Measurements from ENCODE around the gene CRACDL. TPM values are rescaled to one million over a fixed set of nuclear protein-coding genes. Genes with fewer than 3 reads are reported as not detected.

The CRACDL gene
- total and polyA plus RNA-seq, 2 donors (not counting 1 experiment from before 2014, with no cell fraction given), result 0.25 TPM; not detected in 1

DNA sequence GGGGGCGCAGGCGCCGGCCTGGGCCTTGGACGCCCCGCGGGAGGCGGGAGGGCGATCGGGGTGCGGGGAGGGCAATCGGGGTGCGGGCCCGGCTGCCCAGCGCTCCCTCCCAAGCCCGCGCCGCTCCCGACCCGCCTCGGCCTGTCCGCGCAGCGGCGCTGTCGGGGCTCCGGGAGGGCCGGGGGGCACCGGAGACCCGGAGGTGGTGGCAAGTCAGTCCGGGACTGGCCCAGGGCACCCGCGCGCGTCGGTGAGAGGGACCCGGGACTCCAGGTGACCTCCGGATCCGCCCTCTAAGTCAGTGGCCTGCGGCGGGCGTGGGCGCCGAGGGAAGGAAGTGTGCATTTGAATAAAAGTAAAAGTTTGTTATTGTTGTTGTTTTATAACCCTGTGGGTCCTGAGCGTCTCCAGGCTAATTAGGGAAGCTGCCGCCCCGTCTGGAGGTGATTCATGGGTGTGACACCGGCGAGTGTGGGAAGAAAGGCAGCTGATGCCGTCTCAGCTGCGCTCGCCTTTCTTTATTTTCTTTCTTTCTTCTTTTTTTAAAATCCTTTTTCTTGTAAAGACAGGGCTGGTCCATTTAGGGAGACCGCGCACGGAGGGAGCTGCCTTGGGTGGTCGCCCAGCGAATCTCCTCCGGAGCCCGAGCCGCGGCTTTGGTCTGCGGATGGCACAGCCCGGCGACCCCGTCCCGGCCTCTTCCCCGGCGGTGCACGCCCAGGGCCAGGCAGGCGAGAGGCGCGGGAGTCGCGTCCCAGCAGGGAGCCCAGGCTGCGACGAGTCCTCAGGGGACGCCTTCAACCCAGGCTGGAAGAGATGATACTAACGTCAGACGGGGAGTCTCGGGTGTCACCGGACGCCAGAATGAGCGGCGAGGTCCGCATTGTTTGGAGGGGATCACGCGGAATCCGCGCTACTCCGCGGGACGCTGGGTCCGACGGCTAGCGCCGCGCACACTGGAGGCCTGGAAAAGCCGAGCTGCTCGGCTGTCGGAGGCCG lies 627 bp upstream of the CRACDL start:
- peak overlapping the region; percentile 83 for H3K4me3 Mint-ChIP-seq
- ChIA-PET CTCF (no interaction called here), POLR2A (interaction anchor here (0.5 kb wide), 1 partner anchor 1216 kb away, joined by 4 read pairs; no protein-coding TSS in a partner anchor)
- H3K4me1 ChIP-seq (ENCODE audit: control insufficient read depth in 2 of 2, insufficient read depth in 2 of 2, low read length in 2 of 2), result peaks cover 6 to 18% of the 10 kb centered on the region in 2 donors
- DNase-seq (peak; percentile 42), ATAC-seq (ENCODE audit: low read depth) (peak; percentile 43)
- no peak overlapping the region for H3K27ac ChIP-seq (ENCODE audit: low read length in 2 of 2)
- no peaks in the 10 kb centered on the region for H3K9me3 Mint-ChIP-seq (ENCODE audit: insufficient read depth)
- no peaks in the 10 kb centered on the region for H3K9me3 ChIP-seq (ENCODE audit: control extremely low read depth in 1 of 3, control insufficient read depth in 2 of 3, insufficient read depth in 1 of 3, low read length in 2 of 3)
- TF ChIP-seq EZH2 (IDR thresholded peaks at IDR 0.05; ENCODE audit: borderline replicate concordance, insufficient read depth, low read depth, low read length, poor library complexity, severe bottlenecking), result no peak
- TF ChIP-seq, protein P1, sequence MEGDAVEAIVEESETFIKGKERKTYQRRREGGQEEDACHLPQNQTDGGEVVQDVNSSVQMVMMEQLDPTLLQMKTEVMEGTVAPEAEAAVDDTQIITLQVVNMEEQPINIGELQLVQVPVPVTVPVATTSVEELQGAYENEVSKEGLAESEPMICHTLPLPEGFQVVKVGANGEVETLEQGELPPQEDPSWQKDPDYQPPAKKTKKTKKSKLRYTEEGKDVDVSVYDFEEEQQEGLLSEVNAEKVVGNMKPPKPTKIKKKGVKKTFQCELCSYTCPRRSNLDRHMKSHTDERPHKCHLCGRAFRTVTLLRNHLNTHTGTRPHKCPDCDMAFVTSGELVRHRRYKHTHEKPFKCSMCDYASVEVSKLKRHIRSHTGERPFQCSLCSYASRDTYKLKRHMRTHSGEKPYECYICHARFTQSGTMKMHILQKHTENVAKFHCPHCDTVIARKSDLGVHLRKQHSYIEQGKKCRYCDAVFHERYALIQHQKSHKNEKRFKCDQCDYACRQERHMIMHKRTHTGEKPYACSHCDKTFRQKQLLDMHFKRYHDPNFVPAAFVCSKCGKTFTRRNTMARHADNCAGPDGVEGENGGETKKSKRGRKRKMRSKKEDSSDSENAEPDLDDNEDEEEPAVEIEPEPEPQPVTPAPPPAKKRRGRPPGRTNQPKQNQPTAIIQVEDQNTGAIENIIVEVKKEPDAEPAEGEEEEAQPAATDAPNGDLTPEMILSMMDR (IDR thresholded peaks at IDR 0.05), result no peak
- peak overlapping the region; percentile 51 for H3K9ac ChIP-seq (ENCODE audit: low read length)
- peaks cover 0 to 43% (median 20%) of the 10 kb centered on the region in 4 experiments for H3K27me3 ChIP-seq (replicated peaks in 1 of 4; ENCODE audit: control extremely low read depth in 1 of 4, control insufficient read depth in 3 of 4, insufficient read depth in 4 of 4, low read length in 3 of 4)
- H2AFZ ChIP-seq (ENCODE audit: insufficient read depth, low read depth, low read length, poor library complexity, severe bottlenecking), result peak overlapping the region; percentile 51
- H3K4me1 Mint-ChIP-seq, result peaks cover 11% of the 10 kb centered on the region
- H3K4me3 ChIP-seq (ENCODE audit: control extremely low read depth in 1 of 5, extremely low read depth in 1 of 5, insufficient read depth in 1 of 5, low read depth in 2 of 5, low read length in 4 of 5), result peak overlapping the region in 4 of 5 experiments; percentile 2 to 48 (median 38)
- no peak overlapping the region for H3K27ac Mint-ChIP-seq
- no peaks in the 10 kb centered on the region for H4K20me1 ChIP-seq (ENCODE audit: control insufficient read depth, insufficient read depth, low read length, poor library complexity, severe bottlenecking)
- peak overlapping the region; percentile 80 for H3K4me2 ChIP-seq (replicated peaks; ENCODE audit: low read depth, low read length, poor library complexity, severe bottlenecking)
- peaks cover 68% of the 10 kb centered on the region for H3K27me3 Mint-ChIP-seq
- no peaks in the 10 kb centered on the region for H3K79me2 ChIP-seq (ENCODE audit: control insufficient read depth, insufficient read depth, low read length)
- no peaks in the 10 kb centered on the region for H3K36me3 ChIP-seq (replicated peaks in 1 of 2; ENCODE audit: control extremely low read depth in 1 of 2, control insufficient read depth in 1 of 2, extremely low read depth in 1 of 2, insufficient read depth in 2 of 2, low read length in 1 of 2)
- 7% methylated on average over 91 of the region's 100 CpGs for WGBS (ENCODE audit: insufficient coverage)
- intact Hi-C loops (cut with micrococcal nuclease), result no loop called here

Measured in B cell (primary cell).